A549 treated with AZD9567 at 1 μM for 4 hours (cell line): ENCODE measurements around the gene C5orf58. TPM values are rescaled to one million over a fixed set of nuclear protein-coding genes. Genes with fewer than 3 reads are reported as not detected.

ENCODE experiments used
- total RNA-seq: library from RNA; stranded (reverse); fragments of 200-300 nt; extraction: Qiagen RNA extraction; gene quantifications from 5 replicates; pipeline ENCODE4 v1.2.3, GENCODE V29; 2022; ENCODE audit not compliant: insufficient read depth

The C5orf58 gene, protein sequence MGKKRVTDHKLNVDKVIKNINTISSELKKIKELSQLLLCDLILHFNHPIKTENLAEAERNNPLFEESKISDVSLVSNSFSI
- not detected in 5 replicates for total RNA-seq

DNA sequence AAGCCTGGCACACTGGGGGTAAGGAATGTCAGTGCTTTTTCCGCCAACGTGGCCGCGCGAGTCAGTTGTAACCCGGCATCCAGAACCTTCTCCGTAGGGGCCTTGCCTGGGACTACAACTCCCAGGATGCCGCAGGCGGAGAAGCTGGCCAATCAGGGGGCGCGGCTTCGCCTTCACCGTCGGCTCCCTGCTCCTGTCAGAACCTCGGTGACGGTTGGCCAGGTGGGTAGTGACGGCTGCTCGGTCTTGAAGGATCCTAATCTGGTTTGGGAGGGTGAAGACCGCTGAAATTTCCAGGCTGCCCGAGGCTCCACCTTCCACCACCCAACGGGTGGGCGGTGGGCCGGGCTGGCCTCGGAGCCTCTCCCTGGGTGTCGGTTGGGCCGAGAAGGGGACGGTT is at the start of gene C5orf58:
C5orf58 (plus strand) TSS at position 200 of the 400 bp plus-strand sequence. CDS start 1,992 bp downstream, outside the sequence.

Other genes starting within 250 kb of the C5orf58 start
- gene FOXI1, start 127.1 kb upstream of the C5orf58 start, total RNA-seq: not detected in 5 replicates
- gene LCP2, start 64.8 kb downstream of the C5orf58 start, total RNA-seq: 0.03 TPM in 1 of 5 replicates, not detected in the others
- not detected in 5 replicates for gene KCNMB1, start 156.4 kb downstream of the C5orf58 start, total RNA-seq